H9 (cell line): ENCODE measurements around the gene SNTN. TPM values are rescaled to one million over a fixed set of nuclear protein-coding genes. Genes with fewer than 3 reads are reported as not detected.

Source experiments
- DNase-seq: peaks from one replicate; pipeline ENCODE4 v3.0.0-alpha.2; 2017
- H2AFZ ChIP-seq: one replicate; pipeline ENCODE4 v1.6.1; 2013; ENCODE audit warnings: mild to moderate bottlenecking, low read length, control low read depth, moderate library complexity
- H2AK5ac ChIP-seq: 2 replicates; pipeline ENCODE4 v1.6.1; 2013; ENCODE audit warnings: low read length, control low read depth, mixed read lengths; ENCODE audit not compliant: insufficient read length
- H2BK120ac ChIP-seq: one replicate; pipeline ENCODE4 v1.6.1; 2013; ENCODE audit warnings: low read depth, mild to moderate bottlenecking, low read length, control low read depth, inconsistent platforms; ENCODE audit not compliant: poor library complexity, severe bottlenecking
- H2BK12ac ChIP-seq: 2 replicates; pipeline ENCODE4 v1.6.1; 2013; ENCODE audit warnings: low read length, control low read depth, mixed read lengths, low read depth; ENCODE audit not compliant: insufficient read length
- H2BK15ac ChIP-seq: 2 replicates; pipeline ENCODE4 v1.6.1; 2013; ENCODE audit warnings: low read depth, low read length, control low read depth
- H2BK20ac ChIP-seq: one replicate; pipeline ENCODE4 v1.6.1; 2013; ENCODE audit warnings: low read depth, mild to moderate bottlenecking, low read length, control low read depth, inconsistent platforms; ENCODE audit not compliant: poor library complexity, severe bottlenecking
- H2BK5ac ChIP-seq: 2 replicates; pipeline ENCODE4 v1.6.1; 2013; ENCODE audit warnings: low read length, control low read depth, mixed read lengths; ENCODE audit not compliant: insufficient read length
- H3K14ac ChIP-seq: 2 replicates; pipeline ENCODE4 v1.6.1; 2013; ENCODE audit warnings: low read length, control low read depth; ENCODE audit not compliant: insufficient read depth
- H3K18ac ChIP-seq: 2 replicates; pipeline ENCODE4 v1.6.1; 2013; ENCODE audit warnings: low read depth, mild to moderate bottlenecking, mixed read lengths, low read length, control low read depth; ENCODE audit not compliant: insufficient read length
- H3K23ac ChIP-seq: 2 replicates; pipeline ENCODE4 v1.6.1; 2013; ENCODE audit warnings: low read length, control low read depth, mixed read lengths, low read depth; ENCODE audit not compliant: insufficient read length
- H3K23me2 ChIP-seq: 2 replicates; pipeline ENCODE4 v1.6.1; 2013; ENCODE audit warnings: low read depth, mild to moderate bottlenecking, mixed read lengths, low read length, control low read depth; ENCODE audit not compliant: insufficient read length, poor library complexity, severe bottlenecking
- H3K27ac ChIP-seq: 2 replicates; pipeline ENCODE4 v1.5.1; 2013; ENCODE audit warnings: low read length, control low read depth, mixed read lengths, low read depth; ENCODE audit not compliant: insufficient read length
- H3K27me3 ChIP-seq: 2 replicates; pipeline ENCODE4 v1.6.1; 2013; ENCODE audit warnings: low read length, control low read depth, inconsistent platforms; ENCODE audit not compliant: insufficient read depth
- H3K4ac ChIP-seq: 2 replicates; pipeline ENCODE4 v1.6.1; 2013; ENCODE audit warnings: low read depth, mild to moderate bottlenecking, control low read depth, inconsistent platforms, low read length, moderate library complexity
- H3K4me1 ChIP-seq: 2 replicates; pipeline ENCODE4 v1.6.1; 2013; ENCODE audit warnings: low read length, control low read depth, inconsistent platforms; ENCODE audit not compliant: insufficient read depth
- H3K4me2 ChIP-seq: 2 replicates; pipeline ENCODE4 v1.6.1; 2013; ENCODE audit warnings: low read length, control low read depth, mixed read lengths; ENCODE audit not compliant: insufficient read length, insufficient read depth
- H3K56ac ChIP-seq: 2 replicates; pipeline ENCODE4 v1.6.1; 2013; ENCODE audit warnings: low read depth, mild to moderate bottlenecking, mixed read lengths, low read length, control low read depth; ENCODE audit not compliant: insufficient read length
- H3K79me1 ChIP-seq: 2 replicates; pipeline ENCODE4 v1.6.1; 2013; ENCODE audit warnings: low read depth, mild to moderate bottlenecking, moderate library complexity, low read length, control low read depth, inconsistent platforms; ENCODE audit not compliant: insufficient read depth, poor library complexity, severe bottlenecking
- H3K79me2 ChIP-seq: 2 replicates; pipeline ENCODE4 v1.6.1; 2013; ENCODE audit warnings: low read length, control low read depth, inconsistent platforms; ENCODE audit not compliant: insufficient read depth
- H3K9ac ChIP-seq: 2 replicates; pipeline ENCODE4 v1.6.1; 2013; ENCODE audit warnings: low read length, control low read depth, mixed read lengths; ENCODE audit not compliant: insufficient read length; ENCODE audit errors: extremely low read depth
- H3K9me3 ChIP-seq: one replicate; pipeline ENCODE4 v1.6.1; 2013; ENCODE audit warnings: low read depth, low read length, inconsistent platforms; ENCODE audit not compliant: control insufficient read depth
- H3T11ph ChIP-seq: one replicate; pipeline ENCODE4 v1.6.1; 2013; ENCODE audit warnings: mild to moderate bottlenecking, low read length, control low read depth, inconsistent platforms
- H4K20me1 ChIP-seq: one replicate; pipeline ENCODE4 v1.6.1; 2013; ENCODE audit not compliant: control insufficient read depth, insufficient read length, insufficient read depth
- H4K5ac ChIP-seq: 2 replicates; pipeline ENCODE4 v1.6.1; 2013; ENCODE audit warnings: low read depth, mild to moderate bottlenecking, mixed read lengths, low read length, control low read depth; ENCODE audit not compliant: insufficient read length
- H4K8ac ChIP-seq: replicated peaks from 2 replicates; pipeline ENCODE4 v1.6.1; 2013; ENCODE audit warnings: low read length, control low read depth, mixed read lengths, low read depth; ENCODE audit not compliant: insufficient read length
- H4K91ac ChIP-seq: 2 replicates; pipeline ENCODE4 v1.6.1; 2013; ENCODE audit warnings: low read depth, mild to moderate bottlenecking, moderate library complexity, mixed read lengths, low read length, control low read depth; ENCODE audit not compliant: insufficient read length
- H3K27ac Mint-ChIP-seq, 3 experiments: 2 replicates in 2 of 3; 3 replicates in 1 of 3; pipeline ENCODE4 v1.8.0; 2020 to 2021; ENCODE audit warnings: mixed read lengths in 3 of 3, mild to moderate bottlenecking in 1 of 3, moderate library complexity in 1 of 3
- H3K27me3 Mint-ChIP-seq: 2 replicates; pipeline ENCODE4 v1.8.0; 2021; ENCODE audit warnings: low read depth, mild to moderate bottlenecking, moderate library complexity, mixed read lengths
- H3K36me3 Mint-ChIP-seq, 3 experiments: 2 replicates in 2 of 3; 3 replicates in 1 of 3; pipeline ENCODE4 v1.8.0; 2020 to 2021; ENCODE audit warnings: low read depth in 3 of 3, mixed read lengths in 3 of 3; ENCODE audit not compliant: insufficient read depth in 1 of 3
- H3K4me1 Mint-ChIP-seq, 2 experiments: 2 replicates each; pipeline ENCODE4 v1.8.0; 2020; ENCODE audit warnings: mixed read lengths in 2 of 2
- H3K4me3 Mint-ChIP-seq, 2 experiments: 2 replicates in 1 of 2; 3 replicates in 1 of 2; pipeline ENCODE4 v1.8.0; 2020 to 2021; ENCODE audit warnings: mild to moderate bottlenecking in 2 of 2, mixed read lengths in 2 of 2, moderate library complexity in 1 of 2
- H3K9me3 Mint-ChIP-seq, 2 experiments: 2 replicates in 1 of 2; 3 replicates in 1 of 2; pipeline ENCODE4 v1.8.0; 2020; ENCODE audit warnings: mild to moderate bottlenecking in 2 of 2, mixed read lengths in 2 of 2, moderate library complexity in 1 of 2
- CTCF ChIP-seq: fragments of 200-600 bp; sonication (generic); conservative IDR thresholded peaks from 3 replicates; pipeline ENCODE4 v1.8.0; 2021; ENCODE audit warnings: antibody characterized with exemption, mild to moderate bottlenecking
- WGBS: extraction: QIAGEN DNeasy Blood & Tissue Kit; methylation state at CpG from one replicate; pipeline ENCODE4 v1.1.7; 2013; ENCODE audit warnings: missing lambda C conversion rate, low lambda C conversion rate, mixed read lengths; ENCODE audit not compliant: insufficient read length; ENCODE audit errors: extremely low coverage; 5-methylcytosine and 5-hydroxymethylcytosine counted together
- total RNA-seq: library from RNA; stranded (reverse); gene quantifications from 2 replicates; pipeline ENCODE4 v1.2.1, GENCODE V29; 2021

The SNTN gene
- total RNA-seq, 1 experiment from 2014 or later = not detected

DNA sequence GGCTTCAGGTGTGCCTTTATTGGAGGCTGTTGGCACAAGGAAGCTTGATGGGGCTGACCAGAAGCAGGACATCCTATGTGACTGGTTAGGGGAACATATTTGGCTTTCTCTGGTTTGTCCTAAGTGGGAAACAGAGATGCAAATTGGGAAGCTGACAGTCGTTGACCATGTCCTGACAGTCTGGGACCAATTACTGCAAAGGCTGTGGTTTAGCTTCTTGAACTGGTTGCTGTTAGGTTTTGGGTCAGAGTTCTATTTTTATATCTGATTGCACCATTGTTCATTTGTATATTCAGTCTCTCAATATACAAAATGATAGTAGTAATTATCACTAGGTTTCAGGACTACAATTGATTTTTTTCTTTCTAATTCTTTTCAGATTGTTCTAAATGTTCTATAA, 36.8 kb downstream of the SNTN start:
- Histone ChIP-seq H3K4me1 (no peaks in the 10 kb centered on the region), H2BK20ac (no peak overlapping the region), H3K9ac (no peak overlapping the region), H3K9me3 (no peaks in the 10 kb centered on the region), H2AFZ (no peak overlapping the region), H3K23ac (no peak overlapping the region), H3K79me1 (no peaks in the 10 kb centered on the region), H3K79me2 (no peaks in the 10 kb centered on the region), H4K20me1 (no peaks in the 10 kb centered on the region), H2BK5ac (no peak overlapping the region), H2BK15ac (no peak overlapping the region), H2BK120ac (no peak overlapping the region), H3K4ac (no peak overlapping the region), H3K27ac (no peak overlapping the region), H3K18ac (no peak overlapping the region), H2BK12ac (no peak overlapping the region), H2AK5ac (no peak overlapping the region), H4K5ac (no peak overlapping the region), H4K91ac (no peak overlapping the region), H3K23me2 (no peaks in the 10 kb centered on the region), H4K8ac (no peak overlapping the region), H3K56ac (no peak overlapping the region), H3T11ph (no peak overlapping the region), H3K14ac (no peak overlapping the region), H3K27me3 (no peaks in the 10 kb centered on the region), H3K4me2 (no peak overlapping the region)
- WGBS = no CpG with 5 or more reads among the region's 1 CpG
- no peak for DNase-seq
- Mint-ChIP-seq H3K36me3 (peaks cover 8 to 28% (median 8%) of the 10 kb centered on the region in 3 experiments), H3K4me1 (no peaks in the 10 kb centered on the region), H3K9me3 (peaks cover 20 to 33% of the 10 kb centered on the region in 2 experiments), H3K27me3 (no peaks in the 10 kb centered on the region; the same call in 1 of the 2 replicates), H3K27ac (no peak overlapping the region), H3K4me3 (no peak overlapping the region)
- no peak for TF ChIP-seq CTCF
